Thyroid gland (tissue), 4 donors: ENCODE measurements around the gene PPP2R3A. TPM values are rescaled to one million over a fixed set of nuclear protein-coding genes. Genes with fewer than 3 reads are reported as not detected.

Experiments used
- DNase-seq, 2 donors: peaks; one replicate each; pipeline ENCODE4 v3.0.0-alpha.2; 2019
- H3K27ac ChIP-seq, 3 donors: fragments of 200-600 bp; sonication (generic); 1 replicate in 2 of 3; 2 replicates in 1 of 3; pipeline ENCODE4 v1.5.1; 2016 to 2019; ENCODE audit warnings: mild to moderate bottlenecking in 1 of 3, moderate library complexity in 1 of 3
- H3K27me3 ChIP-seq: fragments of 200-600 bp; sonication (generic); one replicate; pipeline ENCODE4 v1.5.1; 2019
- H3K36me3 ChIP-seq, 2 donors: fragments of 200-600 bp; sonication (generic); one replicate each; pipeline ENCODE4 v1.5.1; 2016 to 2019
- H3K4me1 ChIP-seq, 2 donors: fragments of 200-600 bp; sonication (generic); one replicate each; pipeline ENCODE4 v1.5.1; 2017 to 2019
- H3K4me3 ChIP-seq, 3 donors: fragments of 200-600 bp; sonication (generic); replicated peaks in 1 of 3; 1 replicate in 2 of 3; 2 replicates in 1 of 3; pipeline ENCODE4 v1.5.1; 2016; ENCODE audit warnings: mild to moderate bottlenecking in 1 of 3
- H3K9me3 ChIP-seq: fragments of 200-600 bp; sonication (generic); one replicate; pipeline ENCODE4 v1.5.1; 2017
- CTCF ChIP-seq, 6 experiments: fragments of 200-600 bp in 3 of 6; fragments of 450-650 bp in 3 of 6; sonication (generic) in 3 of 6; IDR thresholded peaks; one replicate each; pipeline ENCODE4 v1.5.1; 2016 to 2019; ENCODE audit warnings: antibody characterized with exemption in 6 of 6, mild to moderate bottlenecking in 2 of 6, inconsistent platforms in 1 of 6, moderate library complexity in 1 of 6
- POLR2A ChIP-seq, 2 donors: fragments of 450-650 bp; IDR thresholded peaks; one replicate each; pipeline ENCODE4 v1.6.1; 2017; ENCODE audit warnings: antibody characterized with exemption in 2 of 2, mild to moderate bottlenecking in 2 of 2, moderate library complexity in 1 of 2
- WGBS, 2 donors: methylation state at CpG; one replicate each; pipeline ENCODE4 v1.1.5; 2017; 5-methylcytosine and 5-hydroxymethylcytosine counted together
- intact Hi-C: fragments of 100-400 bp; cut with DNase I; formaldehyde crosslinking; loops from one replicate; pipeline ENCODE4 v1.15.1; 2023
- total RNA-seq, 4 donors: library from RNA; depleted of rRNA; stranded (reverse); fragments of >200 nt; gene quantifications; one replicate each; pipeline ENCODE4 v1.2.3, GENCODE V29; 2016

PPP2R3A gene
- total RNA-seq, 4 donors from 2014 or later = 8.5 to 15.3 (median 9.8) TPM

DNA sequence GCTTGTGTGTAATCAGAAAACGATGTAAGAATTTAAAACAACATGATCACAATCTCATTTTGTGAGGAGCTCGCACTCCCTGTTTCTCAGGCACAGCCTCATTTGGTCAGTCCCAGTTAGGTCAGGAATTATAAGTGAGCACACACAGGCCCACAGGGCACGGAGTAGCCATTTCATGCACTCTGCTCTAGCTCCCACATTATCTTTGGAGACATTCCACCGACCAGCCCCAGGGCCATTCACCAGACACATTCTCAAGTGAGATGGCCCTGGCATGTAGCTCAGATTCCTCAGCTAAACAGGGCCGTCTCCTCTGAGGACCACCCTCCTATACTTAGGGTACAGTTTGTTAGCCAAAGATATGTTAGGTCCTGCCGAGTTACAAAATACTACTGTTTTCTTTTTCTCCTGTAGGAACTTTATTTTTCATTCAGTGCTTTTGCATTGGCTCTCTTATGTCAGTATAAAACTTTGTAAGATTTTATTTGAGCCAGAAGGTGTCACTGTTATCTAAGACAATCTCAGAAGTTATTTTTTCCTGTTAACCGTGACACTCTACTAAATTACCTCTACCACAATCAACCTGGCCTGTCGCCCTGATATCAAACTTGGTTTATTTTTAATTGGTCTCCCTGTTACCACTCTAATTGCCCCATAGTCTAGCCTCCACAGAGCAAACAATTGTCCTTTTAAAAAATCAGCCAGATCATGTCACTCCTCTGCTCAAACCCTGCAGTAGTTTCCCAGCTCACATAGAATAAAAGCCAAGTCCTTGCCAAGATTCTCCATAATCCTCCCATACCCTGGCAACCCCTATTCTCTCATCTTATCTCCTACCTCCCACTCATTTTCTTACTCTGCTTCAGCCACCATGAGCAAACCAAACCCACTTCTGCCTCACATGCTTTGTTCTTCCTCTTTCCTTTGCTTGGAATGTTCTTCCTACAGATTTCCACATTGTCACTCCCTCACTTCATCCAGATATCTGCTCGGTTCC is 105.7 kb downstream of the PPP2R3A start:
- no peak for DNase-seq
- no peak overlapping the region for H3K4me3 ChIP-seq
- H3K27ac ChIP-seq = no peak overlapping the region
- no peaks in the 10 kb centered on the region for H3K9me3 ChIP-seq
- WGBS, 2 donors = 51 to 53% methylated on average over 9 of the region's 9 CpGs
- no peaks in the 10 kb centered on the region for H3K27me3 ChIP-seq
- H3K4me1 ChIP-seq = peaks cover 0 to 9% of the 10 kb centered on the region in 2 donors
- intact Hi-C loops = loop anchor here (5.0 kb wide), 1 partner anchor 941 kb away; no protein-coding TSS in a partner anchor
- peak in 3 of 6 experiments; percentile 25 to 39 (median 37) for TF ChIP-seq CTCF (IDR thresholded peaks at IDR 0.05)
- no peak for TF ChIP-seq POLR2A (IDR thresholded peaks at IDR 0.05)
- no peaks in the 10 kb centered on the region for H3K36me3 ChIP-seq

DNA sequence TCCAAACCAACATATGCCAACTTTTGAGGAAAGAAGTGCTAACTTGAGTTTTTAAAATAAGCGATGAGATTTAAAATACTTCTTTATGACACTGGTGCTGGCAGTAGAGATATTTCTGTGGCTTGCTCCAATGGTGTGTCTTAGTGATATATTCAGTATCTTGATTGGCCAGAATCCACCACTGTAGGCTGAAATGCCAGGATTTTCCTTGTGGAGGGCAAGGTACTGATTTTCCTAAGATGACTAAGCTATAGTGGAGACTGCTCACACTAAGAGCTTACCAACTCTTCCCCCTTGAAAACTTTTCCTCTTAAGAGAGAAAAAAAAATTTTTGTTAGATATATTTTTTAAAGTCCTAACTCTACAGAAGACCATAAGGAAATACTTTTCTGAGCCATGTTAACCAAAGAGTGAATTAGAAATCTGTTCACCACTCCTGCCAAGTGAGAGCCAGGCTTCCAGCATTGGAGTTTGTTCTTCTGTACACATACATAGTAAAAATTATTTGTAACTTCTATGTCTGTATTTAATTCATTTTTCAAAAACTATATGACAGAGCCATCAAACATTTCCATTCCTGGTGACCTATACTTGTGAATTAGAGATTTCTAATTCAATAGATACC is 109.1 kb downstream of the PPP2R3A start:
- Histone ChIP-seq H3K36me3 (no peaks in the 10 kb centered on the region), H3K4me3 (no peak overlapping the region), H3K9me3 (no peaks in the 10 kb centered on the region), H3K27ac (no peak overlapping the region), H3K27me3 (no peaks in the 10 kb centered on the region), H3K4me1 (peaks cover 0 to 9% of the 10 kb centered on the region in 2 donors)
- no peak for DNase-seq
- no peak for TF ChIP-seq POLR2A (IDR thresholded peaks at IDR 0.05)
- TF ChIP-seq CTCF (IDR thresholded peaks at IDR 0.05) = no peak
- WGBS, 2 donors = 92 to 100% methylated on average over 1 of the region's 1 CpG
- intact Hi-C loops = loop anchor here (5.0 kb wide), 3 partner anchors 178 to 938 kb away; partner anchors contain the start of genes PCCB and STAG1

GRCh38 chr3:136075218-136075808 is 109.8 kb downstream of the PPP2R3A start:
- DNase-seq = peak; percentile 69 to 77
- intact Hi-C loops = loop anchor here (5.0 kb wide), 2 partner anchors 177 to 677 kb away; partner anchors contain the start of genes PCCB and STAG1
- Histone ChIP-seq H3K9me3 (no peaks in the 10 kb centered on the region), H3K4me1 (peaks cover 0 to 9% of the 10 kb centered on the region in 2 donors), H3K4me3 (no peak overlapping the region), H3K27me3 (no peaks in the 10 kb centered on the region), H3K27ac (no peak overlapping the region), H3K36me3 (no peaks in the 10 kb centered on the region)
- TF ChIP-seq POLR2A (IDR thresholded peaks at IDR 0.05) (no peak), CTCF (IDR thresholded peaks at IDR 0.05) (peak; percentile 63 to 99 (median 91))
- 92 to 94% methylated on average over 1 of the region's 1 CpG for WGBS, 2 donors

- Histone ChIP-seq H3K27ac (no peak overlapping the region), H3K36me3 (no peaks in the 10 kb centered on the region), H3K4me3 (no peak overlapping the region), H3K27me3 (no peaks in the 10 kb centered on the region), H3K4me1 (peaks cover 0 to 9% of the 10 kb centered on the region in 2 donors), H3K9me3 (no peaks in the 10 kb centered on the region)
- DNase-seq = no peak
- intact Hi-C loops = loop anchor here (5.0 kb wide), 2 partner anchors 176 to 676 kb away; partner anchors contain the start of genes PCCB and STAG1
- WGBS, 2 donors = 49 to 50% methylated on average over 3 of the region's 3 CpGs
- TF ChIP-seq POLR2A (IDR thresholded peaks at IDR 0.05) (no peak), CTCF (IDR thresholded peaks at IDR 0.05) (no peak)
Observed at GRCh38 chr3:136075811-136076210, 110.3 kb downstream of the PPP2R3A start.
